Measurements from ENCODE around the gene WWP2.
"Not testable (repeated sequence)": the region's sequence is repeated elsewhere in the genome, so short reads cannot be mapped to it uniquely, and the experiment has no call there.

The WWP2 gene

GRCh38 chr16:69806776-69807175 lies 44.6 kb downstream of the WWP2 start:
- not testable (repeated sequence) for H3K4me3 Mint-ChIP-seq, H3K9me3 Mint-ChIP-seq, H3K27me3 Mint-ChIP-seq, H3K27ac Mint-ChIP-seq, H3K4me1 Mint-ChIP-seq
- peaks cover 13% of the 10 kb centered on the region for H3K36me3 Mint-ChIP-seq

GRCh38 chr16:69812688-69813014 lies 50.5 kb downstream of the WWP2 start:
- Mint-ChIP-seq H3K27ac (no peak overlapping the region), H3K36me3 (peaks cover 12% of the 10 kb centered on the region)

GRCh38 chr16:69814078-69814477 lies 51.9 kb downstream of the WWP2 start:
- H3K4me3 Mint-ChIP-seq, result no peak overlapping the region
- no peaks in the 10 kb centered on the region for H3K27me3 Mint-ChIP-seq
- H3K27ac Mint-ChIP-seq, result no peak overlapping the region
- H3K36me3 Mint-ChIP-seq, result peaks cover 19% of the 10 kb centered on the region
- H3K9me3 Mint-ChIP-seq, result no peaks in the 10 kb centered on the region
- H3K4me1 Mint-ChIP-seq, result no peaks in the 10 kb centered on the region

More at GRCh38 chr16:69812688-69813014, 50.5 kb downstream of the WWP2 start:
- H3K9me3 Mint-ChIP-seq, result no peaks in the 10 kb centered on the region
- no peaks in the 10 kb centered on the region for H3K4me1 Mint-ChIP-seq
- no peaks in the 10 kb centered on the region for H3K27me3 Mint-ChIP-seq
- no peak overlapping the region for H3K4me3 Mint-ChIP-seq

DNA sequence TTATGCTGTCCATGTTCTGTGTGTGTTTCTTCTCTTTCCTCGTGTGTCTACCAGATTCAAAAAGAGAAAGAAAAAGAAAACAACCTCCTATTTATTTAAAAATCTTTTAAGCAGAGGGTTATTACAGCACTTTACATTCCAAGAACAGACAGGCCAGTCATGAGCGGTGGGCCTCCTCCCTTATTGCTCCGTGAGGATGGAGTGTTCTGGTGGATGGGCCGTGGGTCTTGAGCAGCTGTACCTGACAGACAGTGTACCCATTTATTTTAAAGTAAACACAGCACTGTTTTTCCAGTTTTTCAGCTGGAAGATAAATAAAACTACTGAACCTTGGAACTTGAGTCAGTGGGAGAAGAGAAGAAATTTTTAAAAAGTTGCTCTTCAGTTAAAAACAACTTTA lies 52.4 kb downstream of the WWP2 start:
- Mint-ChIP-seq H3K27me3 (no peaks in the 10 kb centered on the region), H3K27ac (no peak overlapping the region), H3K9me3 (no peaks in the 10 kb centered on the region), H3K4me3 (no peak overlapping the region), H3K36me3 (peaks cover 23% of the 10 kb centered on the region), H3K4me1 (no peaks in the 10 kb centered on the region)

DNA sequence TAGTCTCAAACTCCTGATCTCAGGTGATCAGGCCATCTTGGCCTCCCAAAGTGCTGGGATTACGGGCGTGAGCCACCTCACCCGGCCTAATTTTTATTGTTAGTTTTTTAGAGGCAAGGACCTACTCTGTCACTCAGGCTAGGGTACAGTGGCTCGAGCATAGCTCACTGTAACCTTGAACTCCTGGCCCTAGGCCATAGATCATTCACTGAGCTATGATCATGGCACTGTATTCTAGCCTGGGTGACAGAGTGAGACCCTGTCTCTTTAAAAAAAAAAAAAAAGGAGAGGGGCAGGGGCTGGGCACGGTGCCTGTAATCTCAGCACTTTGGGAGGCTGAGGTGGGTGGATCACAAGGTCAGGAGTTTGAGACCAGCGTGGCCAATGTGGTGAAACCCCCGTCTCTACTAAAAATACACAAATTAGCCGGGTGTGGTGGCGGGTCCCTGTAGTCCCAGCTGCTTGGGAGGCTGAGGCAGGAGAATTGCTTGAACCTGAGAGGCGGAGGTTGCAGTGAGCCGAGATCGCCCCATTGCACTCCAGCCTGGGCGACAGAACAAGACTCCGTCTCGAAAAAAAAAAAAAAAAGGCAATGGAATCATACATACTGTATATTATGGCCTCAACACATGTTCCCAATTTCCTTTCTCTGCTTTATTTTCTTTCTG lies 53.2 kb downstream of the WWP2 start:
- not testable (repeated sequence) for H3K9me3 Mint-ChIP-seq, H3K27me3 Mint-ChIP-seq, H3K27ac Mint-ChIP-seq, H3K4me3 Mint-ChIP-seq, H3K4me1 Mint-ChIP-seq
- peaks cover 22% of the 10 kb centered on the region for H3K36me3 Mint-ChIP-seq

DNA sequence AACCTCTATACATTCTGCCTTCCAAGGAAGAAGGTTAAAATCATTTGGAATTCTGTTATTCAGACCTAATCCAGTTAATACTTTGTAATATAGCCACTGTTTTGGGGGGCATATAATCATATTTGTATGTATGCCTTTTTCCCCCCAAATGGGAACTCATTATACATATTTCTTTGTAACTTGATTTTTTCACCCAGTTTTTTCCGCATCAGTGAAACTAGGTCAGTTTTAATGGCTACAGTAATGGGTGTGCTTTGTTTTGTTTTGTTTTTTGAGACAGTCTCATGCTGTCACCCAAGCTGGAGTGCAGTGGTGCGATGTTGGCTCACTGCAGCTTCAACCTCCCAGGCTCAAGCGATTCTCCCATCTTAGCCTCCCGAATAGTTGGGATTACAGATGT lies 54.9 kb downstream of the WWP2 start:
- Mint-ChIP-seq H3K4me1 (no peaks in the 10 kb centered on the region), H3K27me3 (no peaks in the 10 kb centered on the region), H3K9me3 (no peaks in the 10 kb centered on the region), H3K36me3 (peaks cover 22% of the 10 kb centered on the region), H3K4me3 (no peak overlapping the region), H3K27ac (no peak overlapping the region)

DNA sequence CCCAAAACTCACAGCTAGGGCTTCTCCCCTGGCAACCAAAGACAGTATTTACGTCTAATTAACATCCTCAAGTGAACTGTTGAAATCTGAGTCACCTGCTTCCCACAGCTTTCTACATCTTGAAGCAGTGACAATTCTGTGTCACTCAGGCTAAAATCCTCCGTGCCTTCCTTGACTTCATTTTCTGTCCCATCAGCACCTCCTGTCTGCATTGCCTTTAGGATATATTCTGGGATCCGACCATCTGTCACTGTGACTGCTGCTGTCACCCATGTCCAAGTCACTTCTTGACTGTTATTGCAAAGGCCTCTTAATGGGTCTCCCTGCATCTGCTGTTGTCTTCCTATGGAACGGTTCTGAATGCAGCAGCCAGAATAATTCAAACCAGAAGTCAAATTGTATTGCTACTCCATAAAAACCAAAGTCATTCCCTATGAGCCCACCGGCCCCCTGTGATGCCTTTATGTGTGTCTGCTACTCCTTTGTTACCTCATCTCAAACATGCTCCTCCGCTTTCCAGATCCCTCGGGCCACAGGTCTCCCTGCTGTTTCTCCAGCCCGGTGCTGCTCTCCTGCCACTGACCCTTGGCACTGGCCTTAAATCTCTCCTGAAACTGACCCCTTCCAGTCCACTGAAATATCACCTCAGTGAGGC lies 56.9 kb downstream of the WWP2 start:
- Mint-ChIP-seq H3K9me3 (no peaks in the 10 kb centered on the region), H3K27ac (no peak overlapping the region), H3K4me1 (peaks cover 3% of the 10 kb centered on the region), H3K36me3 (peaks cover 22% of the 10 kb centered on the region), H3K4me3 (no peak overlapping the region), H3K27me3 (no peaks in the 10 kb centered on the region)

DNA sequence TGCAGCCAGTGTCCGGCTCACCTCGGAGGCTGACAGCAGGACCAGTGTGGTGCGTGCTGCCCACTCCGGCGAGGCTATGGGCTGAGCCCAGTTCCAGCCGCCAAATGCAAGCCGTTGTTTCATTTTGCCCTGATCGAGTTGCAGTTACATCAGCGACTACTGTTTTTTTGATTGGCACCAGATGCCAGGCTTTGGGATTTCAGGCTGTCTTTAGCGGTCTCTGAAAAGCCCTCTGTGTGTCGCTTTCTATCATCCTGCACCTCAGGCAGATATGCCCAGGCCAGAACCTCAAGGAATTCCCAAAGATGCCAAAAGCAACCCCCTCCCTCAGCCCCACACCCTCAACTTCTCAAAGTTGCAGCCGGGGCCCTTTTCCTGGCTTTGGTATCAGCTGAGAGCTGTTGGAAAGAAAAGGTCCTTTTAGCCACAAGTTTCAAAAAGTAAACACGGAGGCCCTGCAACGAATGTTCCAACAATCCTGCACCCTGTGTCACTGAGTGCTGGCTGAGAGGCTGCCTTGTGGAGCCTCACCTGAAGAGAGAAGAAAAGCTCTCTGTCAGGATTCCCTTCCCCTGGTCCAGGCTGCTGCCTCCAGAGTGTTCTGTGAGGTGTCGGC lies 58.9 kb downstream of the WWP2 start:
- Mint-ChIP-seq H3K4me1 (peaks cover 4% of the 10 kb centered on the region), H3K9me3 (no peaks in the 10 kb centered on the region), H3K27me3 (no peaks in the 10 kb centered on the region), H3K27ac (no peak overlapping the region), H3K36me3 (peaks cover 20% of the 10 kb centered on the region), H3K4me3 (no peak overlapping the region)

GRCh38 chr16:69821844-69822173 lies 59.7 kb downstream of the WWP2 start:
- no peaks in the 10 kb centered on the region for H3K9me3 Mint-ChIP-seq
- H3K4me1 Mint-ChIP-seq, result peaks cover 4% of the 10 kb centered on the region
- H3K27me3 Mint-ChIP-seq, result no peaks in the 10 kb centered on the region
- peaks cover 18% of the 10 kb centered on the region for H3K36me3 Mint-ChIP-seq
- no peak overlapping the region for H3K27ac Mint-ChIP-seq
- no peak overlapping the region for H3K4me3 Mint-ChIP-seq

DNA sequence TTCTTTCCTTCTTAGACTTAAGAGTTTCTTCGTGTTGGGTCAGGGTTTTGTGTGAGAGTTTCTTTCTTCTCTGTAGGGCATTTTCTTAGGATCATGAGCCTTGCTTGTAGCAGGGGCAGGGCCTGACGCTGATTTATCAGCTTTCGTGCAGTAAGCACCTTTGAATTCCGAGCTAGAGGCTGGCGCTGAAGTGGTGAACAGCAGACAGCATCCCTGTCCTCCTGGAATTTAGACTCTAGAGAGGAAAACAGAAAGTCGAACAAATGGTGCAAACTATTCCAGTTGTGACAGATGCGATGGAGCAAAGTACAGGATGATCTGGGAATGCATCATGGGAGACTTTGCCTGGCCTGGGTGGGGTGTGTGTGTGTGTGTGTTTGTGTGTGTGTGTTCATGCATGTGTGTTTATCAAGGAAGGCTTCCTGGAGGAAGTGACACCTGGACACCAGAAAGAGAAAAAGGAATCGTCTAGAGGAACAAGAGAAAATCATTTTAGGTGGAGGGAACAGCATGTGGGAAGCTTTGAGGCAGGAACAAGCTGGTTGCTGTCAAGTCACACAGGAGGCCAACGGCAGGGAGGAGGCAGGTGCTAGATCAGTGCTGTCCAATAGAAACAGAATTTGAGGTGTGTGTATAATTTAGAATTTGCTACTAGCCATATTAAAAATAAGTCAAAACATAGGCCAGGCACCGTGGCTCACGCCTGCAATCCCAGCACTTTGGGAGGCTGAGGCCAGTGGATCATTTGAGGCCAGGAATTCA lies 60.2 kb downstream of the WWP2 start:
- H3K36me3 Mint-ChIP-seq, result peaks cover 16% of the 10 kb centered on the region
- no peak overlapping the region for H3K4me3 Mint-ChIP-seq
- peaks cover 4% of the 10 kb centered on the region for H3K4me1 Mint-ChIP-seq
- H3K27me3 Mint-ChIP-seq, result no peaks in the 10 kb centered on the region
- no peak overlapping the region for H3K27ac Mint-ChIP-seq
- no peaks in the 10 kb centered on the region for H3K9me3 Mint-ChIP-seq

DNA sequence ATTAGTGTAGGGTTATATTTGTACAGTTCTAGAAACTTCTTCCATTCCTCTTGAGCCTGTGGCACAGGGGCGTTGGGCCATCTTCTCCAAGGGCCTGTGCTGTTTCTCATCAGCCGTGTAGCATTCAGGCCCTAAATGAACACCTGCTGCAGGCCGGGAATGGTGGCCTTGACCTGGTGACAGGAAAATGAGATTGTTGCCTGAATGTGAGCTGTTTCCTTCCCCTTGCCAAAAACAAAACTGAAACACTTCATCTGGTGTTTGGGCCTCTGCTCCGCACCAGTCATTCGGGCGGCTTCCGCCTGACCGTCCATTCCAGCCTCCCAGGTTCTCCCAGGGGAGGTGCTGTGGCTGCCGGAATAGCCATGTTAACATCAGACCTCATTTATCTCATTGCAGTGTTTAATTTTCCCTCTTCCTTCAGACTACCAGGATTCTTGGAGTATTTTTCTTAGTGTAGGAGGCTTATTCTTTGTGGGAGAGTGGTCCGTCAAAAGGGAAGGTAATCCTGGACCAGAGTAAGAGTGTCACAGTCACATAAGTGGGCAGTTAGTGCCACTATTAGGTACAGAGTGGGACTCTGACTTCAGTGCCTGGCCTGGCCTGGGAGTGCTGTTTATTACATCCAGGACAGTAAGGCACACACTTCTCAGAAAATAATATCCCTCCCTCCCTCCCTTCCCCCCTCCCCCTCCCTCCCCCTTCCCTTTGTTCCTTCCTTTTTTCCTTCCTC lies 61.9 kb downstream of the WWP2 start:
- Mint-ChIP-seq H3K36me3 (peaks cover 10% of the 10 kb centered on the region), H3K4me1 (peaks cover 4% of the 10 kb centered on the region), H3K4me3 (no peak overlapping the region), H3K27me3 (no peaks in the 10 kb centered on the region), H3K27ac (peak overlapping the region; percentile 76), H3K9me3 (no peaks in the 10 kb centered on the region)

- H3K9me3 Mint-ChIP-seq, H3K36me3 Mint-ChIP-seq, H3K27me3 Mint-ChIP-seq, H3K4me1 Mint-ChIP-seq, H3K27ac Mint-ChIP-seq, H3K4me3 Mint-ChIP-seq: not testable (repeated sequence)
These were observed 62.5 kb downstream of the WWP2 start for GRCh38 chr16:69824564-69825142.

DNA sequence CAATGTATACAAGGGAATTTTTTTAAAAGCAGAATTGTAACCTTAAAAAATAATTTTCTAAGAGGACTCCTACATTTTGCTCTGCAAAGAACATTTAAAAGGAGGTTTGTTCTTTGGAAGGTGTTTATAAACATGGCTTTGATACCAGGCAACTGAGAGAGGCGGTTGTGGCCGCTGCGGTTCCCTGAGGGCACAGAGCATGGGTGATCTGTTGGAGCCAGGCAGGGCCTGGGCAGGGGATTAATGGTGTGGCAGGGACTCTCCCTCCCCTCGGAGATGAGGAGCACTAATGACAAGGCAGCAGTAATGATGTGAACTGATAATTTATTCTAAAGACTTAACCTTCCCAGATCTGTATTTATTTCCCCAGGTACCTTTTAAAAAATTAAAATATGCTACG lies 65.4 kb downstream of the WWP2 start:
- H3K9me3 Mint-ChIP-seq, result no peaks in the 10 kb centered on the region
- no peaks in the 10 kb centered on the region for H3K27me3 Mint-ChIP-seq
- H3K27ac Mint-ChIP-seq, result no peak overlapping the region
- peaks cover 6% of the 10 kb centered on the region for H3K36me3 Mint-ChIP-seq
- H3K4me3 Mint-ChIP-seq, result no peak overlapping the region
- H3K4me1 Mint-ChIP-seq, result peaks cover 4% of the 10 kb centered on the region

DNA sequence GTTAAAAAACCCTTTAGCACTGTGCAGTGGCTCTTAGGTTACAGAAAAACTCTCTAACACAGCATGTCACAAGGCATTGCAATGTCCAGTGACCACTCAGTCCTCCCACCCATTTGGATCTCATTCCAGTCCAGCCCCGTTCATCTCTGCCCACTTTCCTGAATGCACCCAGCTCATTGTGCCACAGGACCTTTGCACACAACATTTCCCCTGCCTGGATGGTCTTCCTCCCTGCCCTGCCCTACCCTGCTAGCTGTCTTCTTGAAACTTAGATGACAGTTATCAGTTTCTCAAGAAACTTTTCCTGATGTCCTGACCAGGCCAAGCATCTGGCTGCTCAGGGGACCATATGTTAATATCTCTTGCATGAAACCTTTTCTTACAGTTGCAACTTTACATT lies 67.2 kb downstream of the WWP2 start:
- peaks cover 5% of the 10 kb centered on the region for H3K4me1 Mint-ChIP-seq
- no peaks in the 10 kb centered on the region for H3K9me3 Mint-ChIP-seq
- no peak overlapping the region for H3K4me3 Mint-ChIP-seq
- no peak overlapping the region for H3K27ac Mint-ChIP-seq
- no peaks in the 10 kb centered on the region for H3K27me3 Mint-ChIP-seq
- peaks cover 5% of the 10 kb centered on the region for H3K36me3 Mint-ChIP-seq

GRCh38 chr16:69830146-69830533 lies 68.0 kb downstream of the WWP2 start:
- peaks cover 5% of the 10 kb centered on the region for H3K4me1 Mint-ChIP-seq
- peaks cover 5% of the 10 kb centered on the region for H3K36me3 Mint-ChIP-seq
- H3K27me3 Mint-ChIP-seq, result no peaks in the 10 kb centered on the region
- no peak overlapping the region for H3K4me3 Mint-ChIP-seq
- H3K9me3 Mint-ChIP-seq, result no peaks in the 10 kb centered on the region
- H3K27ac Mint-ChIP-seq, result no peak overlapping the region

All from activated naive CD4-positive, alpha-beta T cell treated with anti-CD3 and anti-CD28 coated beads, Interleukin-2, amount 50 U/mL, for 24 hours (primary cell).